Activated T-cell treated with anti-CD3 and anti-CD28 coated beads for 4 hours (primary cell): ENCODE results near the gene TUBGCP4.
"Not testable (repeated sequence)": the region's sequence is repeated elsewhere in the genome, so short reads cannot be mapped to it uniquely, and the experiment has no call there.

Source experiments
- DNase-seq: peaks from one replicate; pipeline ENCODE4 v3.0.0-alpha.2; 2020

Gene TUBGCP4, protein sequence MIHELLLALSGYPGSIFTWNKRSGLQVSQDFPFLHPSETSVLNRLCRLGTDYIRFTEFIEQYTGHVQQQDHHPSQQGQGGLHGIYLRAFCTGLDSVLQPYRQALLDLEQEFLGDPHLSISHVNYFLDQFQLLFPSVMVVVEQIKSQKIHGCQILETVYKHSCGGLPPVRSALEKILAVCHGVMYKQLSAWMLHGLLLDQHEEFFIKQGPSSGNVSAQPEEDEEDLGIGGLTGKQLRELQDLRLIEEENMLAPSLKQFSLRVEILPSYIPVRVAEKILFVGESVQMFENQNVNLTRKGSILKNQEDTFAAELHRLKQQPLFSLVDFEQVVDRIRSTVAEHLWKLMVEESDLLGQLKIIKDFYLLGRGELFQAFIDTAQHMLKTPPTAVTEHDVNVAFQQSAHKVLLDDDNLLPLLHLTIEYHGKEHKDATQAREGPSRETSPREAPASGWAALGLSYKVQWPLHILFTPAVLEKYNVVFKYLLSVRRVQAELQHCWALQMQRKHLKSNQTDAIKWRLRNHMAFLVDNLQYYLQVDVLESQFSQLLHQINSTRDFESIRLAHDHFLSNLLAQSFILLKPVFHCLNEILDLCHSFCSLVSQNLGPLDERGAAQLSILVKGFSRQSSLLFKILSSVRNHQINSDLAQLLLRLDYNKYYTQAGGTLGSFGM

DNA sequence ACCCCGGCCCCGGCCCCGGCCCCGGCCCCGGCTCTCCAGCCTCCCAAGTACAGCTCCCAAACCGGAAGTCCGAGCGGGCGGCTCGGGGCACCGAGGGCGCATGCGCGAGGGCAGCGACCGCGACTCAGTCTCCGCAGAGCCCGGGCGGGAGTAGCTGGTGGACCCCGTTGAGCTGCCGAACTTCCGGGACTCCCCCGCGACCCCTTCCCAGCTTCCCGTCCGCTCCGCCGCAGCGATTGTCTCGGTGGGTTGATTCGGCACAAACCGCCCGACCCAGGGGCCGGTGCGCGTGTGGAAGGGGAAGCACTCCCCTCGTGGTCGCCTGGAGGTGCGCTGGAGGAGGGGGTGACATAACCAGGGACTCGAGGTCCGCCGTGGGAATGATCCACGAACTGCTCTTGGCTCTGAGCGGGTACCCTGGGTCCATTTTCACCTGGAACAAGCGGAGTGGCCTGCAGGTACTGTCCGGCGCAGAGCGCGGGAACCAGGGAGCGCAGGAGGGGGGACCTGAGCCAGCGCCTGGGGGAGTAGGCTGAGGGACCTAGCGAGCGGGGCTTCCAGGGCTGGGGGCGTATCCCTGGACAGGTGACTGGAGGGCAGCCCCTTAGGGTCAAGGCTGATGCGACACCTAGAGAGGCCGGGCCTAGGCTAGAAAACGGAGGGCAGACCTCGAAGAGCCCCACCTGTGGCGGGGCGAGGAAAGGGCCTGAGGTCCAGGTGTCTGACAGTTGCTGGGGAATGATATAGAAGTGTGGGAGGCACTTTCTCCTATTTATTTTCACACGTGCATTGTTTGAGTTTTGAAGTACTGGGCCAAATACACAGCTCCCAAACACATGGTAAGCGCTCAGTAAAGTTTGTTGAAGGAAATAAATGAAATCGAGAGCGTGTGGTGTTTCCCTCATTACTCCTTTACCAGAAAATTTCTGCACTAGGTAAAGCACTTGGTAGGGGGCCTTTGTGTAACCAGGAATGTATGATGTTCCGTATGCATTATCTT, at the start of gene TUBGCP4, which contains the start of gene ZSCAN29:
Gene TUBGCP4 (plus strand): TSS at position 127 of the 1,000 bp plus-strand sequence. CDS start 254 bp downstream, at position 381.
Gene ZSCAN29 (minus strand): TSS at position 69 of the 1,000 bp plus-strand sequence. CDS start 1,130 bp downstream, outside the sequence.
- DNase-seq = peak; percentile 56

DNA sequence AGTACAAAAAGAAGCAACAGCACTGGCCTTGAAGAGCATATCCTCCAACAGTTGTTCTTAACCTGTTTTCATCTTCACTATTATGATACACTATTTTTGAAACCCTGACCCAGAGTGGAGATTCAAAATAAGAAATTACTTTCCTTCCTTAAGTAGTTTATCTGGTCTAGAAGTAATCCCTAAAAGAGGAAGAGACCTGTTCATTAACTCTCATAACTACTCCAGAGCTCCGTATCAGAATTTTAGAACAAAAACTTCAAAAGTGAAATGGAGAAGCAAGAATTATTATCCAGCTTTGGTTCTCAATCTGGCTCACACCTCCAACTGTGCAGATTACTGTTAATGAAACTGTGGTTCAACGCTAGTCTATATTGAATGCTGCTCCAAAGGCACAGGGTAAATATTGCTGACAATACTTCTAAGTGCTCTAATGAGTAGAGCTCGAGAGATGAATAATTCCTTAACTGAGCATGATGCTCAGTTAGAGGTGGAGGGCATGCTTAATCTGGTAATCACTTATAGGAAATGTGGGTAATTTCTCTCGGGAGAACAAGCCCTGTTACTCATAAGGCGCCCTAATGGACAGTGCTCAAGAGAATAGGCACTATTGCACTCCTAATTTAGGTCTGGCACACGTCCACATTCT, 45.7 kb upstream of the TUBGCP4 start:
- no peak for DNase-seq

DNA sequence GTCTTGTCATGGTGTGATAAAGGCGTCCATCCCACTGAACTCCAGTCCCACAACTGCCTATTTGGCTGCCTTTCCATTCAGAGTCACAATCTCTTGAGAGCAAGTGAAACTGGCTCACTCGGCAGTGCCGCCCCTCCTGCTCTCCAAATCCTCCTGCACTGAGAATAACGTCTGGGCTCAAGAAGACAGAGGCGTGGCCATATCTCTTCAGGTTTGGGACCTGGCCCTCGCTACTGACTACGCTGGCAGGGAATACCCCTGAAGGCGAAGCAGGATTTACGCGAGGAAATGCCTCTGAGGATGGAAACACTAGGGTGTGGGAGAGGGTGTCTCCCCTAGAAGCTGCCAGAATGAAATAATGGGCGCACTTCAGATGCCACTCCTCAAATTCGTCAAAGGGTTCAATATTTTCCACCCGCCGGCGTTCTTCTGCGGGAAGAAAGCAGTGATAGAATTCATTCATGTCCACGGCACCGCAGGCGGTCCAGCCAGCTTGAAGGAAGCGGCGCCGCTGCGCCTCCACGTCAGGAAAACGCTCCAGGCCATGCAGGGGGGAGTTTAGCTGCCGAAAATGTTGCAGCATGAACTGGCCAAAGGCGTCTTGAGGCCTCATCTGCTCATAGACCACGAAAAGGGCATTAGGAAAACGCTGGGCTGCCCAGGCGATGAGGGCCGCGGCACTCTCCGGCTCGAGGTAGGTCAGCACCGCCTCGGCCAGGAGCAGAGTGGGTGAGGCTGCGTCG, 41.5 kb upstream of the TUBGCP4 start:
- no peak for DNase-seq

DNA sequence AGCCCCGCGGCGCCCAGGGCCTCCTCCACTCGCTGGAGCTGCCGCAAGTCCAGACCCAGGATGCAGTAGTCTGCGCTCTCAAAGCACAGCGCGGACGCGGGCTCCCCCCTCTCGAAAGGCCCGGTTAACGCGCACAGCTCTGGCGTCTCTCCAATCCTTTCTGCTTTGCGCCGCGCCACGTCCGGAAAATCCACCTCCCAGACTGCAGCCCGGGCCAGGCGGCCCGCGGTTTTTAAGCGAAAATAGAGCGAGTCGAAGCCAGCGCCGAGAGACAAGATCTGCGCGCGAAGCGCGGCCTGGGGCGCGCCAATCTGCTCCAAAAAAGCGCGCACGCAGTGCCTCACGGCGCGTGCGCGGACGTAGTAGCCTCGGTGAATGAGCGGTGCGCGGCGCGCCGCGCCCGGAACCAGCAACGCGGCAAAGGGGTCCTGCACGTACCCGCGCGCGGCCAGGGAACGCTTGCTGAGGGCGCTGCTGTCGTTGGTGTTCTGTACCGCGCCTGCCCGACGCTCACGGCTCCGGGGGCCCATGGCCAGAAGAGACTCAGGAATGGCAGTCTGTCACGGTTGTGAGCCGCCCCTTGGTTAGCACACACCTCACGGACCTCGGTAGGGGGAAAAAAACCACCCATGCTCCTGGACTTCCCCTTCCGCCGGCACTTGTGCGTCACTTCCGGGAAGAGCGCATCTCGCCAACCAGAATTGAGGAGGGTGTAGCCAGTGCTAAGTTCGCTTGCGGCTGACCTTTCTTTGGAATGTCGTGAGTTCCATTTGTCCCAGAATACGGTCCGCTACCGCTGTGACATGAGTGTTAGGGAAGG, 40.7 kb upstream of the TUBGCP4 start, which contains the start of gene LCMT2:
Gene LCMT2 (minus strand): TSS at position 614 of the 820 bp plus-strand sequence. CDS start 84 bp downstream, at position 530.
- DNase-seq = peak; percentile 84

DNA sequence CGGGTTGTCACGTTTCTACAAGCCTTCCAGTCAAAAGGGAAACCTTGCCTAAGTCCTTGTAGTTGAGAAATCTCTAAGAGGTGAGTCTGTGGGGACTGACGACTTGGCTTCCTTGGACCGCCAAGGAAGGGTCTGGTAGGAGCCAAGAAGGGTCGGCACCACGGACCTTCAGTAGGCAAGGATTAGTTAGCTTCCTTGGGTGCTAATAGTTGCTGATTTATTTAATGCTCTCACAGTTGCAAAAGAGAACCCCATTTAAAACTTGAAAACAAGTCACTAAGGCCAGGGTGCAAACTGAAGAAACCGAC, 40.2 kb upstream of the TUBGCP4 start:
- no peak for DNase-seq

DNA sequence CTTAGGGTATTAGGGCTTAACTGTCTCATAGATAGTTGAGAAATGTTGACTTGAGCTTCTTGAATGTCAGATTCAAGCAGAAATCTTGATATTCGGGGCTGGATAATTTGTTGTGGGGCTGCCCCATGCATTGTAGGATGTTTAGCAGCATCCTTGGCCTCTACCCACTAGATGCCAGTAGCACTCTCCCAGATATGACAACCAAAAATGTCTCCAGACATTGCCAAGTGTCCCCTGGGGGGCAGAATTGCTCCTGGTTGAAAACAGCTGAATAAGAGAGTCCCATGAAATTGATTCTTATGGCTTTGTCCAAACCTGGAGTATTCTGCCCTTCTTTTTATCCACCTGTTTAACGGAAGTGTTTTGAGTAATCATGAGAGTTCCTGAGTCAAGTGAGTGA, 24.6 kb upstream of the TUBGCP4 start:
- no peak for DNase-seq

DNA sequence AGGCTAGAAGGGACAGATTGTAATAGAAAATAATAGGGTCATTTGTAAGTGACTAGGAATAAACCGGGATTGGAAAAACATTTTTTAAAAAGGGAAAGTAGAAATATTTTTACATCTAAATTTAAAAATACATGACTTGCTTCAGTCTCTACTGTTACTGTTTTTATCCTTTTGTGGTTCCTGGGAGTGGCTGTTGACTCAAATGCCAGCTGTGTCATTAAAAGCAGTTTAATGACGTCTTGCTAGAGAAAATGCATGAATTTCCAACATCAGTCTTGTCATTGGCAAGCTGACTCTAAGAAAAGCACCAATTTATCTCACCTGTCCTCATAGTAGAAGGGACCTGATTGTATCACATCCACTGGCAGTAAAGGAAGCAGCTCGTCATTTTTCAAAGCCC, 23.8 kb upstream of the TUBGCP4 start:
- DNase-seq = no peak

DNA sequence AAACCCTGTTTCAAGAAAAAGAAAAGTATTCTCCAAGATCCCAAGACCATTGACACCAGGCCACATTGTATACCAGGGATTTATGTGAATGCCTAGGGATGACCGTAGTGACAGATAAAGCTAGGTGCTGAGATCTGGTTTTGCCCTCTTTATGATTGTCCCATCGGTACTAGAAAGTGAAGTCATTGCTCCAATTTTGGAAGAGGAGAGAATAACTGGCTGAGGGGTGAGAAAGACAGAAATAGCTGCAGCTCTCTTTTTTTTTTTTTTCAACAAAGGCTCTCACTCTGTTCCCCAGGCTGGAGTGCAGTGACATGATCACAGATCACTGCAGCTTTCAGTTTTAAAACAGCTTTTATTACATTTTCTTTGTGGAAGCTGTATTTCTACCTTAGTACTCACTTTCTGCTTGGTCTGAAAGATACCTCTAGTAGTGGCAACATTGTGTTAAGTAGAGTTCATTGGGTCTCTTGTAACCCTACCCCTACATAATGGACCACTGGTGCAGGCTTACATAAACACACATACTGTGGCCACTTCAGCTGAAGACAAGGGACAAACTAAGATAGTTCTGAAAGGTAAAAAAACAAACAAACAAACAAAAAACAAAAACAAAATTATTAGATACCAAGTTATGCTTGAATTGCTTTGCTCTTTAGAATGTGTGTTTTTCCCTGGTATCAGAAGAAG, 18.1 kb upstream of the TUBGCP4 start:
- no peak for DNase-seq

DNA sequence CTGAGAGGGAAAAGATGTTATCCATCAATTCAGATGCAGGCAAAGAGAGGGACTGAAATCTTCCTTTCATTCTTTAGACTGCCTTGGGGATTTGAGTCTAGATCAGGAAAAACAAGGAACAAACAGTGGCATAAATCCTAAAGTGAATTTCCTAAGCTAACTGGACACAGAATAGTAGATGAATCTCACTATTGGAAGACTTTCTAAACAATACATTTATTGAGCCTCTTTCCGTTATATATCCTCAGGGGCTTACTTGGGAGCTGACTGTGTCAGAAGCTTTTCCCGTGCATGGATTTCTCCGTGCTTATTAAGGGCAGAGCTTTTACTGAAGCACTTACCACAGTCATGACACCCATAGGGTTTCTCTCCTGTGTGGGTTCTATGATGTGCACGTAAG, 10.1 kb upstream of the TUBGCP4 start:
- DNase-seq = no peak

DNA sequence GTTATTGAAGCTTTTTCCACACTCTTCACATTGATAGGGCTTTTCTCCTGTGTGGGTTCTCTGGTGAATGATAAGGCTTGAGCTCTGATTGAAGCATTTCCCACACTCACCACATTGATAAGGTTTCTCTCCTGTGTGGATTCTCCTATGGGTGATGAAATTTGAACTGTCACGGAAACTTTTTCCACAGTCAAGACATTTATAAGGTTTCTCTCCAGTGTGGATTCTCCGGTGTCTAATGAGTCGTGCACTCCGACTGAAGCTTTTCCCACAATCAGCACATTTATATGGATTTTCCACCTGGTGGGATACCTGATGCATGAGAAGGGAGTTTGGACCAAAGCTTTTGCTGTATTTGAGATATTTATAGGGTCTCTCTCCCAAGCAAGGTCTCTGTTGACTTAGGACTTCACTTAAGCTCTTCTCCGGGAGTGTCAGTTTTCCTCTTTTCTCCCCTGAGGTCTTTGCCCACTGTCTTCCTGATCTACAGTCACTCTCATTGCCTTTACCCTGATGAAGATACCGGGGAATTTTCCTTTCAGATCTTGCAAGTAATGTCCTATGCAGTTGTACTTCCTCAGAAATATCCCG, 9.5 kb upstream of the TUBGCP4 start:
- DNase-seq = no peak

DNA sequence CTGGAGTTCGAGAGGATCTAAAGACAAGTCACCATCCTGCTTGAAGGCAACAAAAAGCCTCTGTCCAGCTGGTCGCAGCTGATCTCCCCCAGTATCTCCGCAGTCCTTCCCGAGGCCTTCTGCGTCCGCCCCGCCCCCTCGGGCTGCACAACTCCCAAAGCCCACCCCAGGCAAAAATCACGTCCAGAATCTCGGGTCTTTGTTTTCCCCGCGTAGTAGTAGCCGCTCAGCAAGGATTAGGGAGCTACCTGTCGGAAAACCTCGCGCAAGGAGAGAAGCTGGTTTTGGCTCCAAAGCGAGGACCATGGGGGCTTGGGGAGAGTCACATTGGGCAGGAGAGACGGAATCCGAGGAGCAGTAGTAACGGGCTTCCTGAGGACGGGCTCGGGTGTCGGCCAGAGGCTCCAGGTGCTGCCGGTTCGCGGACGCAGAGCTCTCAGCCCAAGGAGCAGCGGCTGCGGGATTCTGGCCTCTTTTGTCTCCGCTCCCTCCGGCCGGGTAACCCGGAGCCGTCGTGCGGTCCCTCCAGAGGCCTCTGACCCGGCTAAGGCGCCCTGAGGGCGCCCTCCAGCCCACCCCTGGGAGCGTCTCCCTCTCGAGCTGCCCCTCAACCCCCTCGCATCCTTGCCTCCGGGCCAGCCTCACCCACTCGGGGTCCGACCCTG, 459 bp upstream of the TUBGCP4 start:
- DNase-seq = no peak

DNA sequence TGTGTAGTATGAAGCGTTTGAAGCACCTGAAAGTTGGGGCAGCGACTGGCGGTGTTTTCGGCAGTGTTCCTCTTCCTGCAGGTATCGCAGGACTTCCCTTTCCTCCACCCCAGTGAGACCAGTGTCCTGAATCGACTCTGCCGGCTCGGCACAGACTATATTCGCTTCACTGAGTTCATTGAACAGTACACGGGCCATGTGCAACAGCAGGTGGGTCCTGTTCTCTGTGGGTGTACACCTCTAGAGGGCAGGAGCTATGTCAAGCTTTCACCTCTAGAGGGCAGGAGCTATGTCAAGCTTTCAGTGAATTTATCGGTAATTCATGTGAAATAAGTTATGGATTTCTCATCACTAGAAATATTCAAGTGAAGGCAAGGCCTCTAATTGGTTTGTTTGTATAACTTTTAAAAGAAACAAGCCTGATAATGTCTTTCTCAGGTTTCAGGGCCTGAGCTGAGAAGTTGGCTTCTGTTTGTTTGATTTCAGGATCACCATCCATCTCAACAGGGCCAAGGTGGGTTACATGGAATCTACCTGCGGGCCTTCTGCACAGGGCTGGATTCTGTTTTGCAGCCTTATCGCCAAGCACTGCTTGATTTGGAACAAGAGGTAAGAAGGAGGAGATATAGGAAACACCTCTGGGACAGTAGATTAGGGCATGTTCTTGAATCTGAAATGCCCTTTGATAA, 5.3 kb downstream of the TUBGCP4 start:
- DNase-seq = peak; percentile 22

DNA sequence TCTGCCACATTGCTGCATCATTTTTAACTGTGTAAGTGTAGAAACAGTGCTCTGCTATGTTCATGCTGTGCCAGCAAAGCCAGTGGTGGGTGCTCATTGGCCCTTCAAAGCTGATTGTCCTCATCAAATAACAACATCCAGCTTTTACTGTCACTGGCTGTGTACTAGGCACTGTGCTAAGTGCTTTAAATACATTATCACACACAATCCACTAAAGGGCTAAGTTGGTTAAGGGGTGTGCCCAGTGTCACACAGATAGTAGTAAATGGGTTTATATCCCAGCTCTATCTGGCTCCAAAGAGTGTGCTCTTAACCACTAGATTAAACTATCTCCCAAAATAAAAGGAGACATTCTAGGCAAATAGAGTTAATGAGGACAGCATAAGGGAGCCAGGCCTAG, 7.7 kb downstream of the TUBGCP4 start:
- DNase-seq = no peak

DNA sequence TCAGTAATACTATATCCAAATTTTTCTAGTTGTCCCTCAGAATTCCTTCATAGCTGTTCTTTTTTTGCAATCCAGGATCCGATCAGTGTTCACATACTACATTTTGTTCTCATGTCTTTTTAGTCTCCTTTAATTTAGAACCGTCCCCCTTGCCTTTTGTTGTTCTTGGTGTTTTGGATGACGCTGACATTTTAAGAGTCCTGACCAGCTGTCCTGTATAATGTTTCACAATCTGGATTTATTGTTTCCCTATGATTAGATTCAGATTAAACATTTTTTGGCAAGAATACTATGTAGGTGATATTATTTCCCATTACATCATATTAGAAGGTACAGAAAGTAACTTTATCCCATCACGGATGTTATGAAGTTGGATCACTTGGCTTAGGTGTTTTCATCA, 11.4 kb downstream of the TUBGCP4 start:
- no peak for DNase-seq

DNA sequence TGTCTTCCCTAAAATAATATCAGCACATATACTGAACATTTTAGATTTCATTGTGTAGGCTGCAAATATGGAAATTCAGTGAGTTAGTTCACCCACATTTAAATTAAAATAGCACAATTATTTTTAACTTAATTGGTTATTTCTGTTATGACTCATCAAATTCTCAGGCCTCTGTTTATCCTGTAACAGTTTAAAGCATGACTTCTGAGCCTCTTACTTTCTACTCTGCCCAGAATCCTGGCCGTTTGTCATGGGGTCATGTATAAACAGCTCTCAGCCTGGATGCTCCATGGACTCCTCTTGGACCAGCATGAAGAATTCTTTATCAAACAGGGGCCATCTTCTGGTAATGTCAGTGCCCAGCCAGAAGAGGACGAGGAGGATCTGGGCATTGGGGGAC, 12.2 kb downstream of the TUBGCP4 start:
- no peak for DNase-seq

DNA sequence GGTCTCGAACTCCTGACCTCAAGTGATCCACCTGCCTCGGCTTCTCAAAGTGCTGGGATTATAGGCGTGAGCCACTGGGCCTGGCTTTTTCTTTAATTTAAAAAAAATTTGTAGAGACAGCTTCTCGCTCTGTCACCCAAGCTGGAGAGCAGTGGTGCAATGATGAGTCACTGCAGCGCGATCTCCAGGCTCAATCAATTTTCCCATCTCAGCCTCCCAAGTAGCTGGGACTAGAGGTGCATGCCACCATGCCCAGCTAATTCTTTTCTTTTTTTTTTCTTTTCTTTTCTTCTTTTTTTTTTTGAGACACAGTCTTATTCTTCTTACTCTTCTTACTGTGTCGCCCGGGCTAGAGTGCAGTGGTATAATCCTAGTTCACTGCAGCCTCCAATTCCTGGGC, 19.8 kb downstream of the TUBGCP4 start:
- no peak for DNase-seq

DNA sequence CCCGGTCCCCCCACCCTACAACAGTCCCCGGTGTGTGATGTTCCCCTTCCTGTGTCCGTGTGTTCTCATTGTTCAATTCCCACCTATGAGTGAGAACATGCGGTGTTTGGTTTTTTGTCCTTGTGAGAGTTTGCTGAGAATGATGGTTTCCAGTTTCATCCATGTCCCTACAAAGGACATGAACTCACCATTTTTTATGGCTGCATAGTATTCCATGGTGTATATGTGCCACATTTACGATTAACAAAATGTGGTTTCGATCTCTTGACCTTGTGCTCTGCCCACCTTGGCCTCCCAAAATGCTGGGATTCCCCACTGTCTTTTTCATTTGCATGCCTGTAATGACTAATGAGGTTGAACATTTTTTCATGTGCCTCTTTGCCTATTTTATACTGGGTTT, 22.7 kb downstream of the TUBGCP4 start:
- DNase-seq = not testable (repeated sequence)

DNA sequence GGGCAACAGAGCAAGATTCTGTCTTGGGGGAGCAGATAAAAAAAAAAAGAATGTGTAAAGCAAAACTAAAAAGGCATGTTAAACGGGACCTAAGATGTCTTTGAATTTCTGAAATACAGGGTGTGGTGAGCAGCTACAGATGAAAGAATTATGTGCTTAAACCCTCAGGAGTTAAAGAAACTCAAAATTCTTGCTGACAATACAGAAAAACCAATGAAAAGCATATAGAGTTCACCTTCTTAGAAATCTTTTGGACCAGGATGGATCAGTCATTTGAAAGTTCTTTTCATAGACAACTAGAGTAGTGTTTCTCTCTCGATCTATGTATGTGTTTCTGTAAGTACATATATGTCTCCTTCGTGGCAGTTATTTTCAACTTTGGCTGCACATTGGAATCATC, 31.4 kb downstream of the TUBGCP4 start:
- DNase-seq = no peak

DNA sequence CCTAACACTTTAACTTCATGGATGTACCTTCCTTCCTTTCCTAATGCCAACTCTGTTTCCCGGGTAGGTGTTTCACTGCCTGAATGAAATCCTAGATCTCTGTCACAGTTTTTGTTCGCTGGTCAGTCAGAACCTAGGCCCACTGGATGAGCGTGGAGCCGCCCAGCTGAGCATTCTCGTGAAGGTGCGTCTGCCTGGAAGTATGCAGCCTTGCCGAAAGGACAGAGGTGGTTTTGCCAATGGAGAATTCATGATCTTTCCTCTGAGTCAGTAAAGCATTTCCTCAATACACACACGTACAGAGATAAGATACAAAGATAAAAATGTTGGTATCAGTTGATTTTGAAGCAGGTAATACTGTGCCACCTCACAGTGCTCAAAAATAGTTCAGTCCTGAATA, 32.7 kb downstream of the TUBGCP4 start:
- DNase-seq = no peak
